ENCODE results near the gene MYO9A. TPM values are rescaled to one million over a fixed set of nuclear protein-coding genes. Genes with fewer than 3 reads are reported as not detected.

Gene MYO9A
- 10 to 100 TPM; 53.2 to 72.7 (median 57.2) TPM for total RNA-seq

DNA sequence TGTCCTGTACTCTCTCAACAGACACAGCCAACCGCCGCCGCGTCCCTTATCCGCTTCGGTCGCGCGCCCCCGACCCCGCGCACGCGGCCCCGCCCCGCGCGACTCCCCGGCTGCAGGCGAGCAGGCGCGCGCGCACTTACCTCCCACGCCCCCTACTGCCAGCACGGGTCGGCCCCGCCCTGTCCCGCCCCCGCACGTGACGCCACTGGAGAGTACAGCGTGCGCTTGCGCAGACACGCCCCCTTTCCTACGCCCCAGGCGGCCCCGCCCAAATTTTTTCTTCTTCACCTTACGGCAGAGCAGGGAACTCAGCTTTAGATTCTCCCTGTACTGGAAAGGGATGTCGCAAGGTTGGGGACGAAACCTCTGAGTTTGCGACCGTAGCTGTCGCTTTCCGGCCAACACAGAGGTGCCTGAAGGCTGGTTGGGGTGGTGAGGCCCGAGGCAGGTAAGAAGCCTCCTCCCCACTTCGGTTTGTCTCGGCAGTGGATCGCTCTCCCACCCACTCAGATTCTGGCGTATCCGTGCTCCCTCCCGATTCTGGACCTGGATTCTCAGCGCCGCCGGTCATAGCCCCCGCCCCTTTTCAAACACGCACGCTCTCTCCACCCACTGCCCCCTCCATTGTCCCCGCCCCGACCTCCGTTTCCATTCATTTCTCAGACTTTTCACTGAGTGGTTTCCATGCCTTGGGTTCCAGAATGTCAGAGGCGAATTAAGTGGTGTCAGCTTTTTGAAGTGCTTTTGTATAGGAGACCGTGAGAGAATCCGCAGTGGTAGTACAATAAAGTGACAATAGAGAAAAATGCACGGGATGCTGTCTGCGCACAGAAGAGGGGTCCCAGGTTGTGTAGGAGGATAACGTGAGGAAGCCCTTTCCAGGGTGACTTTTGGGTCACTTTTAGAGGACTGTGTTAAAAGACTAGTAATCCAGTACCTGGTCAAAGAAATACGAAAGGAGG lies at the start of gene MYO9A, which contains the start of gene SENP8:
TSS of gene MYO9A (minus strand) at position 134 of the 962 bp plus-strand sequence. CDS start 71,587 bp downstream, outside the sequence.
TSS of gene SENP8 (plus strand) at position 387 of the 962 bp plus-strand sequence. CDS start 21,221 bp downstream, outside the sequence.
- no peak for TF ChIP-seq CTCF (IDR thresholded peaks at IDR 0.05; ENCODE audit: low read depth)

DNA sequence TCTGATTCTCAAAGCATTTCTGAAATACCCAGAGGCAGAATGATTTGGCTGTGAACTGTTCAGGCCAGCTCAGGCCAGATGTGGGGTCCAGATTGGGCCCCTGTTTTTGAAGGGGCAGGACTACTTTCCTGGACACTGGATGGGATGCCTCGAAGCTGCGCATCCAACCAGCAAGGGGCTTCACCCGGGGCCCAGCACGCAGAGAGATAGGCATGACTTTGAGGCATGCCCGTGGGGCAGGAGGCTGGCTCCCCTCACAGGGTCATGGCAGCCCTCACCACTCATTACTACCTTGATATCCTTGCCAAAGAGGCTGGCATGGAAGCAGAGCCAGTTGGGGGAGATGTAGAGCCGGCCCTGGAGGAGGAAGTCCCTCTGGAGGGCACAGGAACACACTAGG lies 49.5 kb upstream of the MYO9A start:
- no peak for TF ChIP-seq CTCF (IDR thresholded peaks at IDR 0.05; ENCODE audit: low read depth)

DNA sequence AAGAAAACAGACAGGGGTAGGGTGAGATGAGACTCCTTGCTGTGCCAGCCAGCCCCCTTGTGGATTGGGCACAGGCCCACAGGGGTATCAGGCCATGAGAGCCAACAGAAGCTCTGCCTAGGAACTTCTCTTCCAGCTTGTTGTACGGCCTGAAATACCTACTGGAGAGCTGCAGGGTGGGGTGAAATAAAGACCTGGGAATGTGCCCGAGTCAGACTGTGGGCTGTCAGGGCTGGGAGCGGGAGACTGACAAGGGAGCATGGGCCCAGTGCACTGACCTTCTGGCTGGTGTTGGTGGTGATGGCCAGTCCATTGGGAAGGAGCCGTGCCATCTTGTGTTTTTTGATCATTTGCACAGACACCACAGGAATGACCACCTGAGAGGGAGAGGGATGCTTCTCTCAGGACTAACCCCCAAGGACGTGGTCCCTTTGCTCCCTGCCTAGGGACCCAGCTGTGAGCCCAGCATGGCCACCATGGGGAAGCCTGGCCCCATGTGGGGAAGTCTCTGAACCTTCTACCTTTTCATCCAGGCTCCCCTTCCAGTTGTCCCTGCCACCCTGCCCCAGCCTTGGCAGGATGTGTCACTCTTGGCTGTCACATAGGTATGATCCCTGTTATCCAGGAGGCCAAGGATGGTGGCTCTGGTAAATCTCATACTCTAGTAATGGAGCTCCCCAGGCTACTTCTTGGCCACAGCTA lies 48.9 kb upstream of the MYO9A start:
- TF ChIP-seq CTCF (IDR thresholded peaks at IDR 0.05; ENCODE audit: low read depth): no peak

DNA sequence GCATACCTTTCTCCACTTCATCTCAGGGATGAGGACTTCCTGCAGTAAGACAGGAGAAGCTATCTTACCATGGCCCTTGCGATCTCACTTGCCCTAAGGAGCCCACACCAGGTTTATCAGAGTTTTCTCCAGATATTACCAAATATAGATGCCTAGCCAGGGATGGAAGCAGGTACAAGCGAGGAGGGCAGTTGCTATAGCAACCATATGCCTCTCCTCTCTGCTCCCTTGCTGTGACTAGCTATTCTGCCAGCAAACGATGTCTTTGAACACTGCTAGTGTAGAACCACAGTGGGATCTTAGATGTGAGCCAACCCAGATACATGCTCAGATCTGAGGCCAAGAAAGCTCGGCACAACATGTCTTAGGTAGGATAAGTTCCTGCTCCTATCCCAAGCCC lies 45.8 kb upstream of the MYO9A start:
- TF ChIP-seq CTCF (IDR thresholded peaks at IDR 0.05; ENCODE audit: low read depth): no peak

- no peak for TF ChIP-seq CTCF (IDR thresholded peaks at IDR 0.05; ENCODE audit: low read depth)
Measured at GRCh38 chr15:72162569-72162968, 44.6 kb upstream of the MYO9A start.

DNA sequence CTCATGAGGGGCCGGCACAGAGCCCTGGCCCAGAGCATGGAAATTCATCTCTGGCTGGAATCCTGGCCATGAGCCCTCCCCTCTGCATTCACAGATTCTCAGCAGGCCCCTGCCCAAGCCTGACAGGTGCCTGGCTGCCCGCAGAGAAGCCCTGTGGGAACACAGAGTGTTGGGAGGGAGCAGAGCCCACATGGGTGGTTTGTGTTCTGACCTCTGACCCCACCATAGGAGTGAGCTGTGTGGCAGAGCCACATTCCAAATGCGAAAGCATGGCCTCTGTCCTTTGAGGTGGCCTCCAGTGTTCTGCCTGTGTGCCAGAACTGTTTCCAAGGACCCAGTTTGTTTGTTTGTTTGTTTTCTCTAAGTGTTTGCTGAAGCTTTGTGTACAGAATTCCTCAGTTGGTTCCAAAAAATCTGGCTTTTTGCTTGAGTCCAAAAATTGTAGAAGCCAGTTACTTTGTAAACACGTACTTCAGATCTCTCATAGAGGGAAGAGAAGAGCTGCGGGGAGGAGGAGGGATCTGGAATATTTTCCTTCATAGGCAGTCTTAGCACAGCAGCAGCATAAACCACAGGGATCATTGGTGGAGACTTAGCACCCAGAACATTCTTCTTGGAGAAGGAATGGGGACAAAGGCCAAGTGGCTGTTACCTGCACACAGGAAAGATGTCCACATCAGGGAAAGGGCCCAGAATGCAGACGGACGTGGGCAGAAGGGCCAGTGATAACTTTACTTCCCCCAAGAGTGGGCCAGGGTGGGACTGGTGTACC lies 43.6 kb upstream of the MYO9A start:
- no peak for TF ChIP-seq CTCF (IDR thresholded peaks at IDR 0.05; ENCODE audit: low read depth)

All from subcutaneous adipose tissue (tissue), 4 donors.